Psoas muscle (tissue), 8 donors: Measurements from ENCODE around the gene SLX9. TPM values are rescaled to one million over a fixed set of nuclear protein-coding genes. Genes with fewer than 3 reads are reported as not detected.
A peak's percentile ranks its signal among the peaks of the same experiment; 100 is the strongest.

Source experiments
- ATAC-seq, 4 donors: fragments of 200-7000 bp; cut with Tn5 transposase; one replicate each; pipeline ENCODE4 v1.9.1; 2020; ENCODE audit warnings: moderate library complexity in 3 of 4, mild to moderate bottlenecking in 2 of 4
- DNase-seq, 2 donors: peaks; one replicate each; pipeline ENCODE4 v3.0.0-alpha.2; 2020
- H3K27ac ChIP-seq: fragments of 200-600 bp; one replicate; pipeline ENCODE4 v1.8.0; 2022
- H3K27me3 ChIP-seq, 3 donors: fragments of 200-600 bp in 1 of 3; one replicate each; pipeline versions ENCODE4 v1.6.1 to v1.8.0; 2013 to 2022; ENCODE audit warnings: low read length in 2 of 3, mild to moderate bottlenecking in 2 of 3, moderate library complexity in 1 of 3; ENCODE audit not compliant: insufficient read depth in 3 of 3
- H3K36me3 ChIP-seq, 2 donors: fragments of 200-600 bp in 1 of 2; one replicate each; pipeline versions ENCODE4 v1.6.1 to v1.8.0; 2013 to 2022; ENCODE audit warnings: low read depth in 1 of 2, mild to moderate bottlenecking in 1 of 2, moderate library complexity in 1 of 2; ENCODE audit not compliant: insufficient read depth in 1 of 2
- H3K4me1 ChIP-seq: fragments of 200-600 bp; one replicate; pipeline ENCODE4 v1.8.0; 2022
- H3K4me3 ChIP-seq: fragments of 200-600 bp; one replicate; pipeline ENCODE4 v1.8.0; 2022; ENCODE audit warnings: mild to moderate bottlenecking
- H3K9me3 ChIP-seq: fragments of 200-600 bp; one replicate; pipeline ENCODE4 v1.8.0; 2022
- CTCF ChIP-seq: fragments of 200-600 bp; IDR thresholded peaks from one replicate; pipeline ENCODE4 v1.8.0; 2022; ENCODE audit warnings: antibody characterized with exemption
- WGBS, 3 donors: extraction: QIAGEN DNeasy Blood & Tissue Kit; methylation state at CpG; one replicate each; pipeline versions ENCODE4 v1.1.6 to v1.1.7; 2013; 5-methylcytosine and 5-hydroxymethylcytosine counted together
- intact Hi-C, 2 donors: fragments of 100-400 bp; cut with DNase I; formaldehyde crosslinking; loops; one replicate each; pipeline versions ENCODE4 v1.11.0 to v1.14.2; 2022
- polyA plus RNA-seq, 3 donors: library from polyadenylated mRNA; stranded (reverse); fragments of 200-250 nt; gene quantifications; one replicate each; pipeline ENCODE4 v1.2.3, GENCODE V29; 2013
- total RNA-seq, 4 donors: library from RNA; stranded (reverse); fragmentation: NEBNext Ultra II Directional in 2 of 4; extraction: Animal tissue kit (Norgen Biotek cat#: 25700) in 2 of 4; gene quantifications; one replicate each; pipeline versions ENCODE4 v1.2.1 to v1.2.4, GENCODE V29; 2021 to 2023
- donor health status: healthy with polysubstance abuse.
- donor health status: DM: no; HTN: no; CAD: no; lungs with moderate emphysema.
- donor health status: Bipolar disorder and iron deficiency.
- donor health status: healthy.
- donor health status: DM: yes; HTN: yes; CAD: no.
- donor health status: DM: no; HTN: no; CAD: no.
- donor health status: DM: no; HTN: no; CAD: no.
- donor health status: DM: yes; HTN: yes; CAD: no.

SLX9 gene
- total and polyA plus RNA-seq, 7 donors: 20.2 to 69.2 (median 30.1) TPM

GRCh38 chr21:44992608-44993031, 52.8 kb downstream of the SLX9 start:
- no peak for TF ChIP-seq CTCF
- Histone ChIP-seq H3K4me3 (no peak overlapping the region), H3K27me3 (no peaks in the 10 kb centered on the region), H3K4me1 (peaks cover 6% of the 10 kb centered on the region), H3K36me3 (no peaks in the 10 kb centered on the region), H3K27ac (no peak overlapping the region), H3K9me3 (no peaks in the 10 kb centered on the region)
- peak; percentile 16 to 54 for DNase-seq
- ATAC-seq: no peak
- intact Hi-C loops: no loop called here
- WGBS, 3 donors: 86 to 92% (median 92%) methylated on average over 13 of the region's 13 CpGs

- H3K36me3 ChIP-seq: no peaks in the 10 kb centered on the region
- intact Hi-C loops: no loop called here
- no peaks in the 10 kb centered on the region for H3K9me3 ChIP-seq
- no peak overlapping the region for H3K4me3 ChIP-seq
- DNase-seq: peak; percentile 22 to 52
- ATAC-seq: no peak
- H3K4me1 ChIP-seq: peaks cover 6% of the 10 kb centered on the region
- H3K27me3 ChIP-seq: no peaks in the 10 kb centered on the region
- WGBS, 3 donors: 78 to 87% (median 80%) methylated on average over 20 of the region's 20 CpGs
- H3K27ac ChIP-seq: no peak overlapping the region
- TF ChIP-seq CTCF: no peak
Observed at GRCh38 chr21:44993321-44994046, 53.7 kb downstream of the SLX9 start.

GRCh38 chr21:44994047-44994694, 54.3 kb downstream of the SLX9 start:
- H3K27ac ChIP-seq: peak overlapping the region; percentile 46
- TF ChIP-seq CTCF: no peak
- H3K36me3 ChIP-seq: no peaks in the 10 kb centered on the region
- WGBS, 3 donors: 34 to 49% (median 46%) methylated on average over 24 of the region's 24 CpGs
- no peaks in the 10 kb centered on the region for H3K27me3 ChIP-seq
- DNase-seq: peak; percentile 80 to 92
- peaks cover 6% of the 10 kb centered on the region for H3K4me1 ChIP-seq
- peak in 3 of 4 donors; percentile 37 to 54 (median 47) for ATAC-seq
- no peaks in the 10 kb centered on the region for H3K9me3 ChIP-seq
- no peak overlapping the region for H3K4me3 ChIP-seq
- intact Hi-C loops: no loop called here

- Histone ChIP-seq H3K4me3 (no peak overlapping the region), H3K27ac (peak overlapping the region; percentile 46), H3K27me3 (peaks cover 0 to 2% (median 0%) of the 10 kb centered on the region in 3 donors), H3K4me1 (peaks cover 6% of the 10 kb centered on the region), H3K9me3 (no peaks in the 10 kb centered on the region), H3K36me3 (no peaks in the 10 kb centered on the region)
- TF ChIP-seq CTCF: no peak
- 39 to 48% (median 44%) methylated on average over 14 to 15 of the region's 15 CpGs for WGBS, 3 donors
- ATAC-seq: peak; percentile 14 to 58 (median 43)
- intact Hi-C loops: no loop called here
- peak; percentile 73 to 79 for DNase-seq
Observed at GRCh38 chr21:44994695-44995342, 55.0 kb downstream of the SLX9 start.
